ENCODE measurements around the gene PIP5KL1. TPM values are rescaled to one million over a fixed set of nuclear protein-coding genes. Genes with fewer than 3 reads are reported as not detected.

The PIP5KL1 gene
- total and polyA plus RNA-seq, 2 of the 8 experiments (the other 6 are each of a cell fraction or from before 2014, with no cell fraction given): 13.4 to 15.4 TPM

- Histone ChIP-seq H2BK12ac (ENCODE audit: low read depth, low read length) (peak overlapping the region; percentile 75; the same call in 1 of the 2 replicates), H3K27me3 (replicated peaks in 1 of 4; ENCODE audit: control insufficient read depth in 3 of 4, extremely low read depth in 1 of 4, insufficient read depth in 3 of 4, low read length in 3 of 4) (no peaks in the 10 kb centered on the region), H3K79me2 (ENCODE audit: control insufficient read depth in 1 of 2, insufficient read depth in 2 of 2, low read length in 2 of 2) (no peaks in the 10 kb centered on the region), H4K20me1 (replicated peaks in 1 of 2; ENCODE audit: control insufficient read depth in 1 of 2, insufficient read depth in 2 of 2, low read length in 2 of 2) (peaks cover 7 to 20% of the 10 kb centered on the region in 2 experiments), H3K9ac (replicated peaks in 1 of 4; ENCODE audit: extremely low read depth in 1 of 4, low read depth in 3 of 4, low read length in 3 of 4) (no peak overlapping the region), H2BK120ac (replicated peaks; ENCODE audit: low read depth, low read length) (no peak overlapping the region), H3K9me3 (ENCODE audit: insufficient read depth in 2 of 2, low read depth in 1 of 2, low read length in 1 of 2) (no peaks in the 10 kb centered on the region), H3K4me3 (ENCODE audit: extremely low read depth in 1 of 4, insufficient read depth in 2 of 4, low read depth in 3 of 4, low read length in 4 of 4) (no peak overlapping the region), H3K79me1 (ENCODE audit: low read depth, low read length) (no peaks in the 10 kb centered on the region), H3K36me3 (ENCODE audit: control insufficient read depth in 2 of 4, insufficient read depth in 4 of 4, low read length in 3 of 4) (peaks cover 7 to 16% (median 13%) of the 10 kb centered on the region in 4 experiments), H2BK20ac (ENCODE audit: low read length) (no peak overlapping the region), H3K4me1 (replicated peaks in 1 of 4; ENCODE audit: control insufficient read depth in 3 of 4, insufficient read depth in 4 of 4, low read length in 3 of 4) (peaks cover 0 to 19% (median 11%) of the 10 kb centered on the region in 4 experiments; a peak in 6 of 7 replicates), H3K4me2 (ENCODE audit: insufficient read depth in 1 of 2, low read depth in 2 of 2, low read length in 2 of 2) (no peak overlapping the region), H3K56ac (replicated peaks; ENCODE audit: insufficient read length, low read depth, low read length) (no peak overlapping the region), H4K5ac (ENCODE audit: insufficient read length, low read depth, low read length) (no peak overlapping the region), H2BK5ac (ENCODE audit: low read depth, low read length) (no peak overlapping the region; the same call in 1 of the 2 replicates), H3K4ac (replicated peaks; ENCODE audit: insufficient read length, low read depth, low read length) (no peak overlapping the region), H3K14ac (ENCODE audit: insufficient read length) (no peak overlapping the region), H4K91ac (replicated peaks; ENCODE audit: insufficient read length, low read length) (no peak overlapping the region), H2BK15ac (ENCODE audit: low read length) (0 out of 2 replicates have a peak overlapping the region, but pooled peaks have one; percentile 61), H3K27ac (ENCODE audit: low read depth, low read length) (no peak overlapping the region), H2AFZ (ENCODE audit: low read length) (no peak overlapping the region), H3K23ac (ENCODE audit: insufficient read length) (no peak overlapping the region), H3K18ac (ENCODE audit: extremely low read depth, low read length) (peak overlapping the region; percentile 48; the same call in 1 of the 2 replicates), H2AK5ac (ENCODE audit: low read depth, low read length) (no peak overlapping the region; the same call in 1 of the 2 replicates), H4K8ac (ENCODE audit: extremely low read depth, insufficient read depth, low read length) (no peak overlapping the region), H3K23me2 (ENCODE audit: low read depth, low read length) (peaks cover 2% of the 10 kb centered on the region; the same call in 1 of the 2 replicates)
- ChIA-PET POLR2A (ENCODE audit: partially characterized antibody) (interaction anchor here (0.6 to 1.6 kb wide), 7 partner anchors 9 to 129 kb away, joined by 3 to 4 read pairs (median 3); partner anchors contain the start of gene PIP5KL1), CTCF (ENCODE audit: partially characterized antibody) (interaction anchor here (0.6 to 35.5 kb wide), 54 partner anchors 12 to 488 kb away, joined by 3 to 825 read pairs (median 4); partner anchors contain the start of genes EEIG1, NAIF1, PIP5KL1 and ST6GALNAC4)
- FAIRE-seq: no peak
- TF ChIP-seq ATF3 (IDR thresholded peaks at IDR 0.05; ENCODE audit: insufficient read depth, low read depth, low read length) (no peak), RFX5 (IDR thresholded peaks at IDR 0.05; ENCODE audit: borderline replicate concordance, low read depth, low read length) (no peak), SAP30 (IDR thresholded peaks at IDR 0.05; ENCODE audit: insufficient read depth, insufficient replicate concordance, low read length) (no peak), POLR2AphosphoS5 (IDR thresholded peaks at IDR 0.05; ENCODE audit: low read depth, low read length) (no peak), ASH2L (IDR thresholded peaks at IDR 0.05; ENCODE audit: low read length) (peak; percentile 13), E2F6 (IDR thresholded peaks at IDR 0.05) (no peak), FOSL1 (IDR thresholded peaks at IDR 0.05; ENCODE audit: insufficient read depth, low read depth, low read length) (no peak)
- DNase-seq (ENCODE audit: low read depth in 1 of 2, low spot score in 2 of 2): no peak
- WGBS, 2 experiments (ENCODE audit: extremely low coverage in 1 of 2, insufficient coverage in 1 of 2, insufficient read length in 1 of 2, insufficient replicate concordance in 2 of 2, low coverage in 1 of 2, low lambda C conversion rate in 2 of 2, missing lambda C conversion rate in 1 of 2): 92% methylated on average over 14 of the region's 14 CpGs; no CpG with 5 or more reads in 1 of the 2 experiments
These were observed 12.6 kb upstream of the PIP5KL1 start for GRCh38 chr9:127943011-127943662.
